HTR-8/SVneo (cell line): ENCODE measurements around the gene MSMO1.
"Not testable (repeated sequence)": the region's sequence is repeated elsewhere in the genome, so short reads cannot be mapped to it uniquely, and the experiment has no call there.

Source experiments
- DNase-seq: peaks from one replicate; pipeline ENCODE4 v3.0.0; 2011; ENCODE audit warnings: low spot score, mixed read lengths; ENCODE audit not compliant: insufficient read length
- FAIRE-seq: peaks from 2 replicates; lab custom pipeline; 2011; peaks lifted over from hg19 to GRCh38; lab: Jason Lieb, UNC

MSMO1 gene

DNA sequence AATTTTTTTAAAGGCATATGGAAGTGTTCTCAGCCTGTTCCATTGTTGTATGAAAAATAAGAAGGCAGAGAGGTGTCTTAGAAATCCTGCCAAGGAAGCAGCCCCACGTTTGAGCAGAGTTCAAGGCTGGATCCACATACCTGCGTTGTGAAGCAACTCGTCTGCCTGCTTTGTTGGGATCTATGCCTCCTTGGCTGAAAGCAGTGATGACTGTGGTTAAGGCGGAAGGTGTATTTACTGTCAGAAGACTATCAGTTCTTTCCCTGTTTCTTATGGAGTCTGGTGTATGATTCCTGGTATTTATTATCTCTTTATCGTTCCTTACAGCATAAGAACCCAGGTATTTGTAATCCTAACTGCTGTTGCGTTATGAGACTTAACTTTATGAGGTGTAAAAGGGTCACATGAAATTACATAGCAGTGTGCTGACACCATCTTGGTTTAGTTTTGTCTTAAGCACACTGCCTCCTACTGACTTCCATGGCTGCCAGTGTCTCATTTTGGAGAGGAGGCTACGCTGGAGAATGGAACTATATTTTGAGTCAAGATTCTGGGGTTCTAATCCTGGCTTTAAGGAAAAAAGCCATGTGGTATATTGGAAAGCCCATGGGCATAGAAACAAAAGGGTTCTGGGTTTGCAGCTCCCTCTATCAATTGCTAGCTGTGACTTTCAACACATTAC, 3.1 kb upstream of the MSMO1 start:
- no peak for FAIRE-seq

GRCh38 chr4:165324918-165325304, 2.6 kb upstream of the MSMO1 start:
- no peak for DNase-seq
- FAIRE-seq, result no peak

More for the DNA sequence above, 3.1 kb upstream of the MSMO1 start:
- no peak for DNase-seq

DNA sequence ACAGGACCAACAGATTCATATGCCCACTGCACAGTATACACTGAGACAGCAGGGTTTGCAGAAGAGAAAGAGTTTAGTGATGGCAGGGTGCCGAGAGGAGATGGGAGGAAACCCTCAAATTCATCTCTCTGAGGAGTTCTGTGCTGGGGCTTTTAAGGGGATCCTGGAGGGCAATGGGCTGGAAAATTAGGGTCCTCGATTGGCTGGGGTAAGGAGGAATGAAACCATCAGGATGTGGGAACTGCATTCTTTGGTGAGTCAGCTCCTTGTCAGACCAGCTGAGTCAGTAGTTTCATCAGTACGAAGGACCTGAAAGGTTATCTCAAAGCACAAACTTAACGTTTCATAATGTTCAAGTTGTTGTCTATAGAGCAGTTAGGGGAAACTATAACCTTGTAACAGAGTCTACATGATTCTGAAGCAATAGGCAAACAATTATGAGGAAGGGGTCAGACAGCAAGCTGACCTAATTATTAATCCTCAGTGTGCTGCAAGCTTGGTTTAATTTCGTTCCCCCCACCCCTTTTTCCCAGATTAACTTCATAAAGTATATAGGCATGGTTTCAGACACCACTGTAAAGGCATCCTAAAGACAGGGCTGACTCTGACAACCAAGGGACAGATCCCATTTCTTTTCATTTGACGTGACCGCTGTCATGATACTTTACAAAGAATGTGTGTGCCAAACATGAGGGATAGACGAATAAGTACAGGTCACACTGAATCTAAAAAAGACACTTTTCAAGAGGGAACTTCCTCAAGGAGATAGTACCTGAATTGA, 1.5 kb upstream of the MSMO1 start:
- DNase-seq (peak; percentile 27), FAIRE-seq (peak; percentile 84)

- peak; percentile 45 for DNase-seq
- FAIRE-seq, result no peak
Measured at GRCh38 chr4:165326831-165327210, 648 bp upstream of the MSMO1 start.

GRCh38 chr4:165328101-165328425, 594 bp downstream of the MSMO1 start:
- FAIRE-seq, result peak; percentile 9
- no peak for DNase-seq

- DNase-seq, result no peak
- FAIRE-seq, result no peak
Measured at GRCh38 chr4:165328708-165329107, 1.2 kb downstream of the MSMO1 start.

GRCh38 chr4:165330071-165330470, 2.6 kb downstream of the MSMO1 start:
- DNase-seq (no peak), FAIRE-seq (no peak)

- FAIRE-seq, result no peak
- DNase-seq, result no peak
Measured at GRCh38 chr4:165330666-165331065, 3.2 kb downstream of the MSMO1 start.

GRCh38 chr4:165331359-165331758, 3.9 kb downstream of the MSMO1 start:
- FAIRE-seq, result no peak
- DNase-seq, result no peak

DNA sequence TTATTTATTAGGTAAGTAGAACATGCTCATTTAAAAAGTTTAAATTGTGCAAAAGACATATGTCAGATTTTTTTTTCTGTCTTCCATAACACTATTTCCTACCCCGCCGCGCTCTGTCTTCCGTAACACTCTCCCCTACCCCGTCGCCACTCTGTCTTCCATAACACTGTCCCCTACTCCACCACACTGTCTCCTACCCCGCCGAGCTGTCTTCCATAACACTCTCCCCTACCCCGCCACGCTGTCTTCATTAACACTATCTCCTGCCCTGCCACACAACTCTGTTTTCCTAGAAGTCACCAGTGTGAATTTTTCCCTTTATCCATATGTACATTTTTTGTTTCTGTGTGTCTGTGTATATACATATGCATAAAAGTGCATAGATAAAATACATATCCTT, 4.4 kb downstream of the MSMO1 start:
- no peak for FAIRE-seq

DNA sequence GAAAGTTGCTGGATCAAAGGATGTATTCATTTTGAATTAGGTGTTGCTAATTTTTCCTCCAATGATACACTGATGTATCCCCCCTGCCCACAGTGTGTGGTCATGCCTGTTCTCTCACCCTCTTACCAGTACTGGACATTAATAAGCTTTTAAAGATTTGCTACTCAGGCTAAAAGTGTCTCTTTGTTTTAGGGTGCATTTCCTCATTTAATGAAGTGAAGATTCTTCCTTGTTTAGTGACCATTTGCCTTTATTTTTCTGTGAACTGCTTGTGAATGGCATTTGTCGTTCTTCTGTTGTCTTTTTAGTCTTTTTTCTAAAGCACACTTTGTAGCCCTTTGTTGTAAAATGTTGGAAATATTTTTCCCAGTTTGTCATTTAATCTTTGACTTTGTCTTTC, 5.0 kb downstream of the MSMO1 start:
- FAIRE-seq (no peak), DNase-seq (no peak)

More for the DNA sequence above, 4.4 kb downstream of the MSMO1 start:
- DNase-seq, result no peak

DNA sequence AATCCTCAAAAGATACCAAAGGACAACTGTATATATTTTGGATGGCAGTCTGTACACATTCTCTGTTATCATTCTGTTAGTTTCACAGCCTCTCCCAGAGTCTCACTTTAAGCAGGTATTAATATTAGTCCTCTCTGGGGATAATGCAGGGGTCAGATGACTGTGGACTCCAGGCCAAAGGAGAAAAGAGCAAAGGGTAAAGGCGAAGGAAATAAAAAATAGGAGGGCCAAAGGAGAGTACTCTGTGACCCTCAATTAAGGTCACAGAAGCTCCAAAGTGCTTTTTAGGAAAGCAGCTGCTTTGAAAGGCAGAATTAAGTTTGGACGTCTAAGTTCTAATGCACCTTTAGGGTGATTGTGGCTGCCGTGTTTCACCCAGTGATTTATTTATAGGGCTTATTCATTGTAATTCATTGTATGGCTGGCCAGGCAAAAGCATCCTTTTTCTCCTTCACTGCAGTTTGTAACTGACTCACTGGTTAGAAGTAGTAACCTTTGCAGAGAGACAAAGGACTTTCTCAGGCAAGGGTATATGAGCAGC, 7.8 kb downstream of the MSMO1 start:
- DNase-seq, result no peak
- no peak for FAIRE-seq

DNA sequence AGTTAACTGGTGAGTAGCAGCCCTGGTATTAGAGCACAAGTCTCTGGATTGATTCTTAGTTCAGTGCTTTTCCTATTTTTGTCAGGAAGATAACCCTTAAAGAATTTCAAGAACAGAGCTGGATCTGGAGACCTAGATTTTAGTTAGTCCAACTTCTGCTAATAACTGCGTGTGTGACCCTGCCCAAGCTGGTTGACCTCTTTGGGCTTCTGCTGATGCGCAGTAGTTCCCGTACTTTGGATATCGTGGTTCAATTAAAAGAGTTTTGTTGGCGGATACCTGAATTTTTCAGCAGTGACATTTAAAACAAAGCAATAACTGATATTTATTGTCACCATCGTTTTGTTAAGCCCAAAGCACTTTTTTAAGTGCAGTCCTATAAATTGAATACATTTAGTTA, 9.3 kb downstream of the MSMO1 start:
- FAIRE-seq (no peak), DNase-seq (no peak)

DNA sequence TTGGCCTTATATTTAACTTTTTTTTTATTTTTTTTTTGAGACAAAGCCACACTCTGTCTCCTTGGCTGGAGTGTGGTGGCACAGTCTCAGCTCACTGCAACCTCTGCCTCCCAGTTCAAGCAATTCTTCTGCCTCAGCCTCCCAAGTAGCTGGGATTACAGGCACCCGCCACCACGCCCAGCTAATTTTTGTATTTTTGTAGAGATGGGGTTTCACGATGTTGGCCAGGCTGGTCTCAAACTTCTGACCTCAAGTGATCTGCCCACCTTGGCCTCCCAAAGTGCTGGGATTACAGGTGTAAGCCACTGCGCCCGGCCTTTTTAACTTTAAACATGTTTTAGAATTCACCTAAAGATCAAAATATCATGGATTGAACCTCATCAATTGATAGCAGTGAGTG, 14.9 kb downstream of the MSMO1 start:
- not testable (repeated sequence) for FAIRE-seq, DNase-seq

GRCh38 chr4:165343353-165344191, 16.1 kb downstream of the MSMO1 start:
- FAIRE-seq (no peak), DNase-seq (no peak)

GRCh38 chr4:165345666-165346417, 18.4 kb downstream of the MSMO1 start:
- no peak for DNase-seq
- FAIRE-seq, result no peak

- FAIRE-seq (no peak), DNase-seq (no peak)
Measured at GRCh38 chr4:165347647-165348569, 20.4 kb downstream of the MSMO1 start.

GRCh38 chr4:165351359-165352130, 24.1 kb downstream of the MSMO1 start:
- FAIRE-seq (no peak), DNase-seq (no peak)
